ENCODE results near the gene HLA-DRB1.
"Not testable (repeated sequence)": the region's sequence is repeated elsewhere in the genome, so short reads cannot be mapped to it uniquely, and the experiment has no call there.

HLA-DRB1 gene

GRCh38 chr6:32589596-32590449 lies at the start of gene HLA-DRB1:
Gene HLA-DRB1 (minus strand): TSS chr6:32589848. CDS start chr6:32589742, 106 bp downstream.
- peak; percentile 58 for DNase-seq

DNA sequence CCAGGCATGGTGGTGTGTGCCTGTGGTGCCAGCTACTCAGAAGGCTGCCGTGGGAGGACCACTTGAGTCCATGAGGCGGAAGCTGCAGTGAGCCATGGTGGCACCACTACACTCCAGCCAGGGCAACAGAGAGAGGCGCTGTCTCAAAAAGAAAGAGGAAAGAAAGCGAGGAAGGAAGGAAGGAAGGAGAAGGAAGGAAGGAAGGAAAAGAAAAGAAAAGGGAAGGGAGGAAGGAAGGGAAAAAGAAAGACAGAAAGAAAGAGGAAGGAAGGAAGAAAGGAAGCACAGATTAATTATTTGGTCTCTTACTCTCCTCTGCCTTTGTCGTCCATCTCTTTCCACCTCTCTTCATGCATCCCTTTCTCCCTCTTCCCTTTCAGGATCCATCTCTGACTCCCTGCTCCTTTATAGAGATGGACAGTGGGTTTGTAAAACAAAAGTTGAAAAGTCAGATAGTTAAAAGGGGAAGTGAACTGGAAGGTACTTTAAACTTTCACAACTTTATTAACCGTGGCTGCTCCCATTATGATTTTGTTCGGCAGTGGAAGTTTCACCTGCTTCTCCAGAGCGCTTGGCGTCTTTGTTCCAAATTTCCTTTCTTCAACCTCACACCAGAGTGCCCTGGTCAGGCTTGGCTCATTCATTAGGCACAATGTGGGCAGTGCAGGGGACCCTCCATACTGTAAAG lies 49.0 kb upstream of the HLA-DRB1 start:
- DNase-seq, result no peak

- no peak for DNase-seq
These were observed 48.2 kb upstream of the HLA-DRB1 start for GRCh38 chr6:32637883-32638282.

DNA sequence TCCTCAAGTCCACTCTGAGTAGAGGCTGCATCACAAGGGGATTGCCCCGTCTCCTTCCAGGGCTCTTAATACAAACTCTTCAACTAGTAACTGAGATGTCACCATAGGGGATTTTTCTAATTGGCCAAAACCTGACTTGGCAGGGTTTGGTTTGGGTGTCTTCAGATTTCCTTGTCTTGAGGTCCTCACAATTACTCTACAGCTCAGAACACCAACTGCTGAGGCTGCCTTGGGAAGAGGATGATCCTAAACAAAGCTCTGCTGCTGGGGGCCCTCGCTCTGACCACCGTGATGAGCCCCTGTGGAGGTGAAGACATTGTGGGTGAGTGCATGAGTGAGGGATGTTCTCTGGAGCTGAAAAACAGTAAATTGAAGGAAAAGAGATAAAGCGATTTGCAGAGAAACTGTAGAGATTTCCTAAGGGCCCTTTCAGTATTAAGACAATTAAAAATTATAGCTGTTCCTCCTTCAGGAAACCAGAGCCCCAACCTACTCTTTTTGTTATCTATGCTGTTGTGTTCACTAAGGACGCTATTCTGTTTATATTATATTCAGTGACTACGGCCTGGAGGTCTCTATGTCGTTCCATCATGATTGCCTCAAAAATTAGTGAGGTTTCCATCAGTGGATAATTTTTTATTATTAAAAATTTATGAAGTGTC lies 47.7 kb upstream of the HLA-DRB1 start, which contains the start of gene HLA-DQA1:
HLA-DQA1 (plus strand) TSS at position 188 of the 662 bp plus-strand sequence; CDS start at position 241, 53 bp downstream.
- peak; percentile 50 for DNase-seq

DNA sequence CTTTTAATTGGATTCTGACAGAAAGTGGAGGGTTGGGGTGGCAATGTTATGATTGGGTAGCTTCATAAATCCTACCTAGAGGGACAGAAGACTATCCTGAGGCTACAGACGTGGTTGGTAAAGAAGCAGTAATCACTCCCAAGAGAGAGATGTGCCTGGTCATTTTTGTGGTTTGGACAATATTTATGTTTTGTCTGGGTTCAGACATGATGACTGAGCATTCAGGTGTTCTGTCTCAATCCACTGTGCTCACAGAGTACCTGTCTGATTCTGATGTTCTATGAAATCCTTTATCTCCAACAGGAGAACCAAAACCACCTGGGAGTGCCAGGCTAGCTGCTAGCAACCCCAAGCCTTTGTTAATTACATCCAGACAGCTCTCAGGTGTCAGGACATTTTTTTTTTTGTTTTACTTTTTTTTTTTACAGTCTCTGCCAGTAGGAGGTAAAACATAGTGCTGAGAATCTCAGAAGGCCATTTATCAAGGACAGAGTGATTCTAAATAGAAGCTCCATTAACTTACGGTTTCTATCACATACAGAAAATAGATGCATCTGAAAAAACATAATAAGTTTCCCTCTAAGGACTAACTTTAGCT lies 46.0 kb upstream of the HLA-DRB1 start:
- no peak for DNase-seq

DNA sequence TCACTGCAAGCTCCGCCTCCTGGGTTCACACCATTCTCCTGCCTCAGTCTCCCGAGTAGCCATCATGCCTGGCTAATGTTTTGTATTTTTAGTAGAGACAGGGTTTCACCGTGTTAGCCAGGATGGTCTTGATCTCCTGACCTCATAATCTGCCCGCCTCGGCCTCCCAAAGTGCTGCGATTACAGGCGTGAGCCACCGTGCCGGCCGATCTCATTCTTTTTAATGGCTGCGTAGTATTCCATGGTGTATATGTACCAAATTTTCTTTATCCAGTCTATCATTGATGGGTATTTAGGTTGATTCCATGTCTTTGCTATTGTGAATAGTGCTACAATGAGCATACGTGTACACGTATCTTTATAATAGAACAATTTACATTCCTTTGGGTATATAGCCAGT lies 40.1 kb upstream of the HLA-DRB1 start:
- DNase-seq, result not testable (repeated sequence)

DNA sequence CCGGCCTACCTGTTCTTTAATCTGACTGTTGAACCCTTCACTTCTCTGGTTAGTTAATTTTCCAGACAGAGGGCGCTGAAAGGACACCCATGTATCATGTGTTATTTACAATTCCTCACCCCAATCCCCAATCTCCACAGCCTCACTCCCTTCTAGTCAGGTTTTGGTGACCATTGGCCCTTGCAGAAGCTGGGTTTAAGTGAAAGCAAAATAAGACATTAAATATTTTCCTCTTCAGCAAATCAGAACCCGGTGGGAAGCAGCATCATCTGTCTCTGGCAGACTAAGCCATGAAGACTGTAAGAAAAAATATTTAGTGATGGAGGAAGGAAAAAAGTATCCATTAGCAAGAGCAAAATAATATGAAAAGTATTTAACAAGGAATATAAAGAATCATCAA lies 38.2 kb upstream of the HLA-DRB1 start:
- peak; percentile 62 for DNase-seq

DNA sequence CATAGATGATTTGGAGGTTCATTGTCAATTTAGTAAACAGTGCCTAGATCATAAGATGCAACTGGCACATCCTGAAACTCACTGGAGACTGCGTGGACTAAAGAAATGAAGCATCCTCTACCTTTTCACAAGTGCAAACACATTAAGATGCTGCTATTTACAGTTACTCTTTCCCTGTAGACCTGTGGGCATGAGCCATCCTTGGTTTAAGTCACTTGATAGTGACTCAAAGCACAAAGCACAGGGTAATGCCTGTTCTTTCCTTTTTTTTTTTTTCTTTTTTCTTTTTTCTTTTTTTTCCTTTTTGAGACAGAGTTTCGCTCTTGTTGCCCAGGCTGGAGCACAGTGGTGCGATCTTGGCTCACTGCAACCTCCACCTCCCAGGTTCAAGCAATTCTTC lies 37.6 kb upstream of the HLA-DRB1 start:
- peak; percentile 26 for DNase-seq

DNA sequence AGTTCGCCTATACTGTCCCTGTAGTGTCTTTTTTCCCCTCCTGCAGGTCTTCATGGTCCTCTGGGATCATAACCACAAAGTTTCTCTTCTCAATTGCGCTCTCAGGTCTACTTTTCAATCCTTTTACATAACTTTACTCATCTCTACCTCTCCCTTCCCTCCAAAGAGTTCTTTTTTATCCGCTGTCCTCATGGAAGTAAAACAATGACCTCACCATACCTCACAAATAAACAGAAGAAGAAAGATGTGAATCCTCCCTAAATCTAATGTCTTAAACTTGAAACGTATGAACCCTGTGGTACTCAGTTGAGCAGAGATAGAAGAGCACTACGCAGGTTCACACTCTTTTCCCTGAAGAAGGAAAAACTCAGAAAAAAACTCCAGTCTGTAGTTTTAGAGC lies 35.5 kb upstream of the HLA-DRB1 start:
- DNase-seq, result no peak

DNA sequence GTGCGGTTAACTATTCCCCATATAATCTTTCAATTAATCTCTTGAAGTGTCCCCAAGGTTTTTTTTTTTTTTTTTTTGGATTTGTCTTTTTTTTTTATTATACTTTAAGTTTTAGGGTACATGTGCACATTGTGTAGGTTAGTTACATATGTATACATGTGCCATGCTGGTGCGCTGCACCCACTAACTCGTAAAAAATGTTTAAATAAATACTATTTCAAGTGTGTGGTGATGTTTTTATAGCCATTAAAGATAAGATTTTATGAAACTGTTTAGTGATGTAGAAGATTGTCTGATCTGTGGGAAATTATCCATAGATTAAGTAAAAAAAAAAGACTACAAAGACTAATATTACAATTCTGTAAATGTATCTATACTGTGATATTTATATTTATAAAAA lies 34.9 kb upstream of the HLA-DRB1 start:
- no peak for DNase-seq

DNA sequence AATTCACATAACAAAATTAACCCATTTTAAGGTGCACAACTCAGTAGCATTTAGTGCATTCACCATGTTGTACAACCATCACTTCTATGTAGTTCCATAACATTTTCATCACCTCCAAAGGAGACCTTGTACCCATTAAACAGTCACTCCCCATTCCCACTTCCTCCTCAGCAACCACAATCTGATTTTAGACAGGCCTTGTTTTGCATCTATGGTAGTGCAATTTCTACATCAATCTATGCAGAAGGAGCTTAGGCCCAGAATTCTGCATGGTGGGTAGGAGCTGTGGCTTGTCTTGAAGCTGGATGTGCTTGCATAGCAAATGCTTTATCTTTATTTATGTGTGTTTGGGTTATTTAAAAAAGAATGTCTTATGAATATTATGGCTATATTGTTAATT lies 34.0 kb upstream of the HLA-DRB1 start:
- DNase-seq, result peak; percentile 60

DNA sequence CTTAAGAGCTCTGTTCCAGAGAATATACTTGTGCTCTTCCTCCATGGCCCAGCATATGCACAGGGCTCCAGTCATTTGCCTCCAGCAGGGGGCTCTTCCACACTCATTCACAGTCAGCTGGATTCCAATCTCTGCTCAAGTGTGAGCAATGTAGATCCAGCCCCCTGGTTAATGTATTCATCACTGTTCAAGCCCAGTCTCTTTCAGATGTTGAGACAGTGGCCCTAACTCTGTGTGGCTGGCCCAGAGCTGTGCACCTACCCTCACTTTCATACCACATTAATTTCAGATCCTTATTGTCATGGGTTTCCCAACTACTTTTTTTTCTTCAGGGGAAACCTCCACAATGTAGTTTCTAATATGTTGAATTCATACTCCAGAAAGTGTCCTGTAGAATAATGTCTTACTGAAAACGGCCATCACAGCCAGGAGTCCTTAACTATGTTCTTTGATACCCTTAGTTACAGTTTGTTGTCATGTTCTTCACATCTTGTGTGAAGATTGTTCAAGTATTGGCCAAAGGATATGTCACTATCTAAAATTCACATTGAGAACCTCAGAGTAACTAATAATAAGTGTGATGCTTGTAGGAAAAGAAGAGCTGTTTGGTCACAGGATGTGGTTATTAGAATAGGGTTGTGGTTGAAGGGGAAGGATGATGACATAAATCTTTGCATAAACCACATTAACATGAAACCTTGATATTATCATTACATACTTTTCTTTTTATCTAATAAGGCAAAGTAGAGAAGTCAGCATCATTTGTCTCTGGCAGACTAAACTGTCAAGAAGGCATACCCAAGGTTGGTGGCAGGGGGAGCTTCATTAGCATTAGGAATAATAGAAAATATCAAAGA lies 33.1 kb upstream of the HLA-DRB1 start:
- DNase-seq, result peak; percentile 83

- DNase-seq, result no peak
These were observed 31.7 kb upstream of the HLA-DRB1 start for GRCh38 chr6:32621372-32621771.

DNA sequence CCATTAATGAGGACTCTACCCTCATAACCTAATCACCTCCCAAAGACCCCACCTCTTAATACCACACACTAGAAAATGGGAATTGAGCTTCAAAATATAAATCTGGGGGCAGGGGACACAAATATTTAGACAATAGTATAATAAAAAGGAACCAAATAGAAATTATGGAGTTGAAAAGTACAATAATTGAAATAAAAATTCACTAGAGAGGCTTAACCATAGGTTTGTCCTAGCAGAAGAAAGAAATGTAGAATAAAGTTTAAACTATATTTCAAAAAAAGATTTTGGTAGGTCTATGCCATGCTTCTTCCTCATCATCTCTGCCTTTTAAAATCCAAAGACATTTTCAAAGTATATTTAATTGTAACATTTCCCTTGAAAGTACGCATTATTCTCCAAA lies 28.1 kb upstream of the HLA-DRB1 start:
- no peak for DNase-seq

DNA sequence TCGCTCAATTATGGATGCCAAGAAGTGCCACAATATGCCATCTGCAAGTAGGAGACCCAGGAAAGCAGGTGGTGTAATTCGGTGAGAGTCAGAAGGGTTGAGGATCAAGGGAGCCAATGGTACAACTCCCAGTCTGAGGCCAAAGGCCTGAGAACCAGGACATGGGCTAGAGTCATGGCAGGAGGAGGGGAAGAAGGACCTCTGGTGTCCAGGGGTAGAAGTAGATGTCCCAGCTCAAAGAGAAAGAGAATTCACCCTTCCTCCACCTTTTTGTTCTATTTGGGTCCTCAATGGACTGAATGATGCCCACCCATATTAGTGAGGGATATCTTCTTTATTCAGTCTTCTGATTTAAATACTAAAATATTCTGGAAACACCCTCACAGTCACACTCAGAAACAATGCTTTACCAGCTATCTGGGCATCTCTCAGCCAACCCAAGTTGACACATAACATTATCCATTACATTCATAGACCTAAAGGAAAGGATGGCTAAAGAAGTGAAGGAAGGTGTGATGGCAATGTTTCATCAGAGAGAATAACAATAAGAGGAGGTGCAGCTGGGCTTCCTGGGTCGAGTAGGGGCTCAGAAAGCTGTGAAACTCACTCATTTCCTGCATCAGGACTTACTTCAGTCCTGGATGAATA lies 26.4 kb upstream of the HLA-DRB1 start:
- DNase-seq, result no peak

DNA sequence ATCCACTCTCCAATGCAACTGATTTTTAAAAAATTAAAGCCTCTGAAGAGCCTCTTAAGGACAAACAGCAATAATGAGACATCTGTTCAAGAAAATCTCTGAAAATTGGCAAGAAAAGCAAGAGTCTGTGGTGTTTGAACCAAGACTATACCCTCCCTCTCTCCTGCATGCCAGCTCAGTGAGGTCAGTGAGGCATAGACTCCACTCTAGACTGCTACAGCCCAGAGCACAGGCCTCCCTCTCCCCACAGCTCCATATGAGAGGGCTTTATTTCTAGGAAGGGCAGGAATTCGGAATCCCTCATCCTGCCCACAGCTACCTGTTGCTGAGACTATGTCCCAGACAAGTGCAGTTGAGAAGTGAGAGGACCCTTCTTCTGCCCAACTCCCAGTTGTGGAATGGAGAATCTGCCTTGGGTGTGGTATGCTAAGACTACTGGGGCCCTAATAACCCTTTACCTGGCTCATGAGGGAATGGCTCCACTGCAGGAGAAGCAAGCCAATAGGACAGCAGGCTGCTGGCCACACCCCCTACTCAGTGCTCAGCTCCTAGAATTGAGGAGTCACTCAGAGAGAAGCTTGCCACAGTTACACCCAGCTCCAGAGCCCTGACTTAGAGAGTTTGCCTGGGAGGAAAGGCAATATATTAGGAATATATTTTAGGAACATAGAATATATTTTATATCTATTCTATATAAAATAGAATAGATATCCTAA lies 24.9 kb upstream of the HLA-DRB1 start:
- DNase-seq, result no peak

- no peak for DNase-seq
These were observed 23.8 kb upstream of the HLA-DRB1 start for GRCh38 chr6:32613475-32613874.

DNA sequence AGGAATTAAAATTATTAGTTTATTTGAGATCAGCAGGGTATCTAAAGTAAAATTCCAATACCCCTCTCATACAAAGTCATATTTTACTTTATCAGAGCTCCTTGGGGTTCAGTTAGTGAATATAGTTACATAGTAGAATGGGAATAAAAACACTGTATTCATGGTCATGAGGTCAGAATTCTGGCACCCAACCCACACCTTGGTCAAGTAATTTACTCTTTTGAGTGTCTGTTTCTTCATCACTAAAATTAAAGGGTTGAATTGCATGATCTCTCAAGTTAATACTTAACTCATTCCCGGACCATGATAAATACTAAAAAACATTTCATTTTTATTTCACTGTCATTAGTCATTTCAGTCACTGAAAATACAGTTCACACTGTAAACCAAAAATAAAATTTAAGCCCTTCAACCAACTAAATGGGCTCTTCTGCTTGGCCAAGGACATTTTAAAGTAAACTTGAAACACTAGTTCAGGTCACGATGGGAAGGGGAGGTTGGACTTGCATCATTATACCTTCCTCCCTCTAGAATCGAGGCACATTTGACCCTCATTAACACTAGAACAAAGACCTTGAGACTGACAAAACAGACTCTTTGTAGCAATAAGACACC lies 21.1 kb upstream of the HLA-DRB1 start:
- peak; percentile 63 for DNase-seq

- peak; percentile 84 for DNase-seq
These were observed 20.3 kb upstream of the HLA-DRB1 start for GRCh38 chr6:32609731-32610640.

DNA sequence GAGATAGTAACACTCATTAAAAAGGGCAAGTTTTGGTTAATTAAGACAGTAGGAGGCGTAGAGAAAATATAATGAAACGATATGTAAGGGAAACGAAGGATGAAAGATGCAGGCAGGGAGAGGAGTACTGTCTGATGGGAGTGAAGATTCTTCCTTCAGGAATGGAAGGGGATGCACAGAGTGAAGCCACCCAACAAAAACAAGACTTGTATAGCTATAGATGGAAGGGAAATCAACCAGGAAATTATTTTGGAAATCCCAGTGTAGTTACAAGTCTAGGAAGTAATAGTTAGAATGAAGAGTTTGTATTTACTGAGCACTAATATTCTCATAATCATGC lies 19.7 kb upstream of the HLA-DRB1 start:
- DNase-seq, result no peak
